ENCODE measurements around the gene PLXND1. TPM values are rescaled to one million over a fixed set of nuclear protein-coding genes. Genes with fewer than 3 reads are reported as not detected.
A peak's percentile ranks its signal among the peaks of the same experiment; 100 is the strongest.

PLXND1 gene
- total RNA-seq, 1 experiment from 2014 or later, result 47.3 TPM

DNA sequence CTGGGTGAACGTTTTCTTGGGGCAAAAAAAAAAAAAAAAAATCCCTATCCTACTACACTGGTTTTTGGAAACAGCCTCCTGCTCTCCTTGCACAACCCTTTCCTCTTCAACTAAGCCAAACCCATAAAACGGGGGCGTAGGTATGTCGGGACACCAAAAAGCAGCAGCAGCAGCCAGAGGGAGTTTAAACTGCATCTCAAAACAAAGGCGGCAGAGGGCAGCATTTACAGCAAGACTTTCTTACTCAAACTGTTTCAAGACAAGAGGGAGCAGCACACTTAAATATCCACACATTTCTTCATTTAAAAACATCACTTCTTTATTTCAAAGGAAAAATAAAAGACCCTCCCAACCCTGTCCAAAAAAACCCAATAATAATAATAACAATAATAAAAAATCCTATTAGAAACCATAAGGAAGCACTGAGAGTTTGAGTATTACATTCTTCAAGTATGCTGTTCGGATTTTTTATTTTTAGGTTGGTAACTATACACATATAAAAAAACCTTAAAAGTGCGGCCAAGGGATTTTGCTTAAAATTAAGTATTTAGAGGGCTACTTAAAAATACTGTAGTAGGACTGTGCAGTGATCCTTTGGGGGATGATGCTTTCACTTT is 43.9 kb upstream of the PLXND1 start:
- Histone ChIP-seq H3K9ac (ENCODE audit: low read length) (no peak overlapping the region), H3K36me3 (ENCODE audit: control insufficient read depth in 1 of 2, insufficient read depth in 2 of 2, low read length in 2 of 2) (peaks cover 5 to 7% of the 10 kb centered on the region in 2 experiments; a peak in 1 of 4 replicates), H3K4me3 (replicated peaks in 1 of 2; ENCODE audit: low read depth in 1 of 2, low read length in 2 of 2) (no peak overlapping the region), H3K4me2 (ENCODE audit: low read length) (peak overlapping the region; percentile 66), H3K9me2 (ENCODE audit: insufficient read depth) (no peaks in the 10 kb centered on the region), H2AFZ (ENCODE audit: low read depth, low read length, poor library complexity, severe bottlenecking) (no peak overlapping the region), H3K9me3 (ENCODE audit: control insufficient read depth in 1 of 2, insufficient read depth in 1 of 2, low read depth in 1 of 2, low read length in 2 of 2) (no peaks in the 10 kb centered on the region), H3K27me3 (ENCODE audit: insufficient read depth, low read length) (no peaks in the 10 kb centered on the region), H3K4me1 (ENCODE audit: control insufficient read depth in 1 of 2, insufficient read depth in 2 of 2, low read length in 2 of 2) (peaks cover 37 to 43% of the 10 kb centered on the region in 2 experiments), H3K27ac (ENCODE audit: low read depth, low read length) (peak overlapping the region; percentile 77), H3K79me2 (ENCODE audit: insufficient read depth, low read length) (no peaks in the 10 kb centered on the region), H4K20me1 (ENCODE audit: insufficient read depth) (no peaks in the 10 kb centered on the region)
- peak; percentile 86 for TF ChIP-seq EGR1 (IDR thresholded peaks at IDR 0.05; ENCODE audit: low read depth)
- TF ChIP-seq TCF7L2 (IDR thresholded peaks at IDR 0.05; ENCODE audit: borderline replicate concordance, extremely low read depth, insufficient read depth, insufficient read length), result no peak
- TF ChIP-seq, protein P1, sequence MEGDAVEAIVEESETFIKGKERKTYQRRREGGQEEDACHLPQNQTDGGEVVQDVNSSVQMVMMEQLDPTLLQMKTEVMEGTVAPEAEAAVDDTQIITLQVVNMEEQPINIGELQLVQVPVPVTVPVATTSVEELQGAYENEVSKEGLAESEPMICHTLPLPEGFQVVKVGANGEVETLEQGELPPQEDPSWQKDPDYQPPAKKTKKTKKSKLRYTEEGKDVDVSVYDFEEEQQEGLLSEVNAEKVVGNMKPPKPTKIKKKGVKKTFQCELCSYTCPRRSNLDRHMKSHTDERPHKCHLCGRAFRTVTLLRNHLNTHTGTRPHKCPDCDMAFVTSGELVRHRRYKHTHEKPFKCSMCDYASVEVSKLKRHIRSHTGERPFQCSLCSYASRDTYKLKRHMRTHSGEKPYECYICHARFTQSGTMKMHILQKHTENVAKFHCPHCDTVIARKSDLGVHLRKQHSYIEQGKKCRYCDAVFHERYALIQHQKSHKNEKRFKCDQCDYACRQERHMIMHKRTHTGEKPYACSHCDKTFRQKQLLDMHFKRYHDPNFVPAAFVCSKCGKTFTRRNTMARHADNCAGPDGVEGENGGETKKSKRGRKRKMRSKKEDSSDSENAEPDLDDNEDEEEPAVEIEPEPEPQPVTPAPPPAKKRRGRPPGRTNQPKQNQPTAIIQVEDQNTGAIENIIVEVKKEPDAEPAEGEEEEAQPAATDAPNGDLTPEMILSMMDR (IDR thresholded peaks at IDR 0.05 in 2 of 3, conservative IDR thresholded peaks at IDR 0.05 in 1 of 3; ENCODE audit: borderline replicate concordance in 1 of 3, insufficient read depth in 1 of 3, low read depth in 2 of 3, low read length in 2 of 3), result peak; percentile 66 to 93 (median 80)
- TF ChIP-seq ZNF274 (IDR thresholded peaks at IDR 0.05; ENCODE audit: low read depth, low read length), result no peak
- no peak for TF ChIP-seq ELF1 (IDR thresholded peaks at IDR 0.05; ENCODE audit: borderline replicate concordance, low read depth)
- no peak for TF ChIP-seq POLR2AphosphoS5 (IDR thresholded peaks at IDR 0.05; ENCODE audit: low read depth, low read length)
- no peak for TF ChIP-seq SRF (IDR thresholded peaks at IDR 0.05; ENCODE audit: low read depth)
- TF ChIP-seq RAD21 (IDR thresholded peaks at IDR 0.05; ENCODE audit: low read depth), result peak; percentile 92
- DNase-seq (ENCODE audit: low read depth, low spot score) (peak; percentile 65), ATAC-seq (peak; percentile 58)
- intact Hi-C loops (cut with micrococcal nuclease), result loop anchor here (1.0 kb wide), 3 partner anchors 175 to 286 kb away; no protein-coding TSS in a partner anchor
- CTCF ChIA-PET, result interaction anchor here (1.3 kb wide), 1 partner anchor 15 kb away, joined by 4 read pairs; no protein-coding TSS in a partner anchor
- POLR2A ChIA-PET, result no interaction called here
- RAD21 ChIA-PET (ENCODE audit: low non-redundant PET in 1 of 2, low total read pairs in 2 of 2, uncharacterized antibody in 2 of 2, unreplicated experiment in 2 of 2), result no interaction called here
- no TSS peak for BruUV-seq (replicated peaks)

Data from HCT116 (cell line).